Adipocyte (in vitro differentiated cells): ENCODE measurements around the gene GALNT17.
"Not testable (repeated sequence)": the region's sequence is repeated elsewhere in the genome, so short reads cannot be mapped to it uniquely, and the experiment has no call there.

Source experiments
- DNase-seq: peaks from one replicate; pipeline ENCODE4 v3.0.0-alpha.2; 2015; ENCODE audit warnings: low read depth
- H3K27me3 ChIP-seq: replicated peaks from 2 replicates; pipeline ENCODE4 v1.7.0; 2013; ENCODE audit warnings: mild to moderate bottlenecking, low read length, moderate library complexity; ENCODE audit not compliant: control insufficient read depth, insufficient read depth
- H3K36me3 ChIP-seq: 2 replicates; pipeline ENCODE4 v1.7.0; 2013; ENCODE audit warnings: low read length, mild to moderate bottlenecking, moderate library complexity; ENCODE audit not compliant: control insufficient read depth, insufficient read depth, severe bottlenecking
- H3K4me1 ChIP-seq: 2 replicates; pipeline ENCODE4 v1.7.0; 2013; ENCODE audit warnings: mild to moderate bottlenecking, low read length, moderate library complexity; ENCODE audit not compliant: control insufficient read depth, insufficient read depth
- H3K4me3 ChIP-seq: 2 replicates; pipeline ENCODE4 v1.7.0; 2013; ENCODE audit warnings: mild to moderate bottlenecking, low read length, moderate library complexity
- H3K9ac ChIP-seq: 2 replicates; pipeline ENCODE4 v1.7.0; 2013; ENCODE audit warnings: mild to moderate bottlenecking, low read length, moderate library complexity
- H3K9me3 ChIP-seq: 2 replicates; pipeline ENCODE4 v1.7.0; 2013; ENCODE audit warnings: mild to moderate bottlenecking, low read length, moderate library complexity; ENCODE audit not compliant: control insufficient read depth

The GALNT17 gene

DNA sequence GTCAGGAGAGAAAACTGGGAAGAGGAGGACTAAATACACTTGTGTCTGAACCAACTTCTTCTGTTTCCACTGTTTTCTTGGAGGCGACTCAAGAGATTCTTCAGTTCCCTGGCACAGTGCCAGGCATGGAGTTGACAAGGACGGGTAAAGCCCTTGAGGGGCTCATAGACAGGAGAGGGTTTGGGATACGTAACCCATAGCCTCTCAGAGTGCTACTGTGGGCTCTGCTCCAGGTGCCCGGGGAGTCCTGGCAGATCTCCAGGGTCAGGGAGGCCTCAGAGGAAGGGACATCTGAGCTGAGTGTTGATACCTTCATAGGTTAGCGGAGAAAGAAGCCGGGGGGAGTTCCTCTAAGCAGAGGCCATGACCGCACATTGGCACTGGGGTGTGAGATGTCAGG lies 42.0 kb downstream of the GALNT17 start:
- no peak overlapping the region for H3K9ac ChIP-seq
- no peak for DNase-seq
- peaks cover 6% of the 10 kb centered on the region for H3K9me3 ChIP-seq
- no peaks in the 10 kb centered on the region for H3K27me3 ChIP-seq
- no peak overlapping the region for H3K4me3 ChIP-seq
- H3K4me1 ChIP-seq: no peaks in the 10 kb centered on the region
- no peaks in the 10 kb centered on the region for H3K36me3 ChIP-seq

DNA sequence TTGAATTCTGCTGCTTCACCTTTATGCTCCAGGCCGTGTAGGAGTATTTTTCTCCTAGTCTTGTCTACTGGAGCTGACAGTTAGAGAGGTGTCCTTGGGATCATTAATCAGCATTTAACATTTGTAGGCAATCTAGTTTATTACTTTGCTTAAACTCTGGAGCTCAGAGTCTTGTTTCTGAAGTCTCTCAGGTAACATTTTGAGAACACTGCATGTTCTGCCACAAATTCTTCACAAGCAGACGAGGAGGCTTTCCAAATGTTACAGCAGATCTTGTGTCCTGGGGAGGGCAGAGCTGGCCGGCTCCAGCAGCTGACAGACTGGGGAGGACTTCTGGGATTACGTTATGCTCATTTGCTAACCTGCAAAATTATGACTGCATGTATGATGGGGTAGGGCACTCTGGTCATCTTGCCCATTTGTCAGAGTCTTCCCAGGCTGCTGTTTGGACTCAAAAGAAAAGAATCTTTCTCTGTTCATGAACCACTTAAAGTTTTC lies 50.5 kb downstream of the GALNT17 start:
- no peaks in the 10 kb centered on the region for H3K36me3 ChIP-seq
- H3K27me3 ChIP-seq: no peaks in the 10 kb centered on the region
- no peak overlapping the region for H3K4me3 ChIP-seq
- no peak for DNase-seq
- H3K4me1 ChIP-seq: no peaks in the 10 kb centered on the region
- no peak overlapping the region for H3K9ac ChIP-seq
- peaks cover 6% of the 10 kb centered on the region for H3K9me3 ChIP-seq

DNA sequence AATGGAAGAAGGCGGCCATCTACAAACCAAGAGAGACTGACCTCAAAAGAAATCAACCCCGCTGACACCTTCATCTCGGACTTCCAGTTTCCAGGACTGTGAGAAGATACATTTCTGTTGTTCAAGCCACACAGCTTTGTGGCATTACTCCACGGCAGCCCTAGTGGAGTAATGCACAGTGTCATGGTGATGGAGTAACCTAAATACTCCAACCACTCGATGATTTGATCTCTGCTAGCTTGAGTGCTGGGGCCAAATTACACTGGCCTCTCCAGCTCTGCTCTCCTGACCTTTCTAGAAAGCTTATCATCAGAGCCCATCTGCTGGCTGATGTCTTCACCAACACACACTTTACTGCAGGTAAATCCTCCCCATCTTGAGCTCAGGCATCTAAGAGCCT lies 52.2 kb downstream of the GALNT17 start:
- Histone ChIP-seq H3K4me1 (no peaks in the 10 kb centered on the region), H3K27me3 (no peaks in the 10 kb centered on the region), H3K36me3 (no peaks in the 10 kb centered on the region), H3K9ac (no peak overlapping the region), H3K9me3 (no peaks in the 10 kb centered on the region), H3K4me3 (no peak overlapping the region)
- DNase-seq: no peak

DNA sequence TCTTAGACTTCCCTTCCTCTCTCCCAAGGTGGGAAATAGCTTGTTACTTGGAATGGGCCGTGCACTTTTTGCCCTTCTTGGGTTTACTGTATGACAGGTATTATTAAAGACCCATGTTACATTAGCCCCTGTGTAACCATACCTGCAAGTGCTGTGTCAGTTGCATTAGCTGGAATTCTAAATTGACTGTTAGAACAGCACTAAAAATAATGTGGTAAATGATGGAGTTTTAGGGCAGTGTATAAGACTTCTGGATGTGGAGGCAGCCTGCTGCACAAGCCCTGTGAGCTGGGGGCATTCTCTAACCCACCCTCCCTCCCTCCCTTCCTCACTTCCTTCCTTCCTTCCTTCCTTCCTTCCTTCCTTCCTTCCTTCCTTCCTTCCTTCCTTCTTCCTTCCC lies 52.7 kb downstream of the GALNT17 start:
- Histone ChIP-seq H3K9me3 (no peaks in the 10 kb centered on the region), H3K36me3 (no peaks in the 10 kb centered on the region), H3K4me1 (no peaks in the 10 kb centered on the region), H3K4me3 (no peak overlapping the region), H3K27me3 (no peaks in the 10 kb centered on the region), H3K9ac (no peak overlapping the region)
- no peak for DNase-seq

DNA sequence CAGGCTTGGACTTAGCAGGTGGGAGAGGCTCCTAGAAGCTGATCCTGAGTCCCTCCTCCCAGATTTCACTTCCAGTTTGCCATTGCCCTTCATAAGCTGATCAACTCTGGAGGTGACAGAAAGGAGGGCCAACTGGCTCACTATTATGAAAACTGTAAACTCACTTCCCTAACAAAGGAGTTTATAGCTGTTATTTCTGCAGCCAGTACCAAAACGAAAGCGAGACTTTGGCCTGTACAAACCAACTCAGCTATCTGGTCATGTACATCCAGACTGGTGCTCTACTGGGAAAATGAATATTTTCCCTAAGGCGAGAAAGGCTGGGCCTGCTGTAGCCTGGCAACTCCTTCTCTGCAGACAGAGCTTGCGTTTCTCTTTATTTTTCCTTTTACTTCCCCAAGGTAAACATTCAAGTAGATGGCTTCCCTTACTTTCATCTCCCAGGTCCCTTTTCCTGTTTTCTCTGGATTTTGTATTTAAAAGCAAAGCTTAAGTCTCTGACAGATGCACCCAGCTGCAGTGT lies 54.7 kb downstream of the GALNT17 start:
- Histone ChIP-seq H3K9ac (no peak overlapping the region), H3K36me3 (no peaks in the 10 kb centered on the region), H3K9me3 (peaks cover 3% of the 10 kb centered on the region), H3K4me1 (no peaks in the 10 kb centered on the region), H3K27me3 (no peaks in the 10 kb centered on the region), H3K4me3 (no peak overlapping the region)
- no peak for DNase-seq

DNA sequence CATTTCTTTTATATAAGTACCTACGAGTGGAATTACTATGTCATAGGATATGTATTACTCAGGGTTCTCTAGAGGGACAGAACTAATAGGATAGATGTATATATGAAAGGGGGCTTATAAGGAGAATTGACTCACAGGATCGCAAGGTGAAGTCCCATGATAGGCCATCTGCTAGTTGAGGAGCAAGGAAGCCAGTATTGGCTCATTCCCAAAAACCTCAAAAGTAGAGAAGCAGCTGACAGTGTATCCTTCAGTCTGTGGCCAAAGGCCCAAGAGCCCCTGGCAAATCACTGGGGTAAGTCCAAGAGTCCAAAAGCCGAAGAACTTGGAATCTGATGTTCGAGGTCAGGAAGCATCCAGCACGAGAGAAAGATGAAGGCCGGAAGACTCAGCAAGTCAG lies 59.8 kb downstream of the GALNT17 start:
- DNase-seq: no peak
- Histone ChIP-seq H3K9ac (no peak overlapping the region), H3K4me3 (no peak overlapping the region), H3K9me3 (peaks cover 3% of the 10 kb centered on the region), H3K4me1 (no peaks in the 10 kb centered on the region), H3K36me3 (no peaks in the 10 kb centered on the region), H3K27me3 (no peaks in the 10 kb centered on the region)

DNA sequence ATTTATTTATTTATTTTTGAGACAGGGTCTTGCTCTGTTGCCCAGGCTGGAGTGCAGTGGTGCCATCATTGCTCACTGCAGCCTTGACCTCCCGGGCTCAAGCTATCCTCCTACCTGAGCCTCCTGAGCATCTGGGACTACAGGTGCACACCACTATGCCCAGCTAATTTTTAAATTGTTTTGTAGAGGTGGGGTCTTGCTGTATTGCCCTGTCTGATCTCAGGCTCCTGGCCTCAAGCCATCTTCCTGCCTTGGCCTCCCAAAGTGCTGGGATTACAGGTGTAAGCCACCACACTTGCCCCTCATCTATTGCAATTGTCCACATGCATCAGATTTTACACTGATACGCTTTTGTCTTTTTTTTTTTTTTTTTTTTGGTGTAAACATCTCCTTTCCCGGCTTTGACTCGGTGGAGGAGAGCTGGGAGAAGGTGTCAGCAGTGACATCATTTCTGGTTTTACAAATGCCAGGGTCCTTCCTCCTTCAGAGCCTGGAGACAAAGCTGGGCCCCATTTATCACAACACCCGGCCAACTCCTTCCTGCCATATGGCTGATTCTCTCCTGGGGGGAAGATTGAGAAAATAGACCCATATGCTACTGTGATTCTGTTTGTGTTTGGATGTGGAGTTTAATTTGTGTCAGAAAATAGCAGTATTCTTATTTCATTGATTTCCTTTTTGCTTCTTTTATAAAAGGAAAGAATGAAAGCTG lies 61.3 kb downstream of the GALNT17 start:
- Histone ChIP-seq H3K27me3 (no peaks in the 10 kb centered on the region), H3K9me3 (peaks cover 3% of the 10 kb centered on the region), H3K4me3 (no peak overlapping the region), H3K9ac (no peak overlapping the region), H3K4me1 (no peaks in the 10 kb centered on the region), H3K36me3 (no peaks in the 10 kb centered on the region)
- no peak for DNase-seq

DNA sequence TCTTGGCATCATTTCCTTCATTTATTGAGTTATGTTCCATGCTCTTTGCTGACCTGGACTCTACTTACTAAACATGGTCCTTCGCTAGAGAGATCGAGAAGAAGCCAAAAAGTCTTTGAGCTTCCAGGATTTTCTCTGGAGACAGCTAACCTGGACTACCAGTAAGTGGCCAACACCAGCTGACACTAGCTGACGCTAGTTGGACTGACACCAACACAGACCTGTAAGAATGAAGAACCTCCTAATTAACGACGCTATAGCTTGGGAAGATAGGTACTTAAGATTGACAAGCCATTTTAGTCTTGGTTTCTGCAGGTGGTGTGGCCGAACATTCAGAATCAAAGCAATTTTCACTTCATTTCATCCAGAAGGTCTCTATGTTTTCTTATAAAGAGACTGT lies 66.4 kb downstream of the GALNT17 start:
- Histone ChIP-seq H3K27me3 (no peaks in the 10 kb centered on the region), H3K4me1 (no peaks in the 10 kb centered on the region), H3K4me3 (no peak overlapping the region), H3K9me3 (no peaks in the 10 kb centered on the region), H3K36me3 (no peaks in the 10 kb centered on the region), H3K9ac (no peak overlapping the region)
- DNase-seq: no peak

DNA sequence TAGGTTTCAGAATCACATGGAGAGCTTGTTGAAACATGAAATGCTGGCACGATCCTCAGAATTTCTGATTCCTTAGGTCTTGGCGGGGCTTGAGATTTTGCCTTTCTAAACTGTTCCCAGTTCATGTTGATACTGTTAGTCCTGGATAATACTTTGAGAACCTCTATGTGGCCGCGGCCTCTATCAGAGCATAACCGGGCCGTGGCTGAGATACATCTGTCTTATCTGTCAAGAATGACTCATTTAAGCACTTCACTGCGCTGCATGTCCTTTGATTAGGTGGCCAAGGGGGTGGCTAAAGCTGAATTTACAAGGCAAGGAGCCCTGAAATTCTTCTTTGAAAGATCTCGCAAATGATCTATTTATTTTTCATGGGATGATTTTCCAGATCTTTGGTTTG lies 66.9 kb downstream of the GALNT17 start:
- Histone ChIP-seq H3K9ac (no peak overlapping the region), H3K4me1 (no peaks in the 10 kb centered on the region), H3K36me3 (no peaks in the 10 kb centered on the region), H3K4me3 (no peak overlapping the region), H3K27me3 (no peaks in the 10 kb centered on the region), H3K9me3 (no peaks in the 10 kb centered on the region)
- DNase-seq: no peak

DNA sequence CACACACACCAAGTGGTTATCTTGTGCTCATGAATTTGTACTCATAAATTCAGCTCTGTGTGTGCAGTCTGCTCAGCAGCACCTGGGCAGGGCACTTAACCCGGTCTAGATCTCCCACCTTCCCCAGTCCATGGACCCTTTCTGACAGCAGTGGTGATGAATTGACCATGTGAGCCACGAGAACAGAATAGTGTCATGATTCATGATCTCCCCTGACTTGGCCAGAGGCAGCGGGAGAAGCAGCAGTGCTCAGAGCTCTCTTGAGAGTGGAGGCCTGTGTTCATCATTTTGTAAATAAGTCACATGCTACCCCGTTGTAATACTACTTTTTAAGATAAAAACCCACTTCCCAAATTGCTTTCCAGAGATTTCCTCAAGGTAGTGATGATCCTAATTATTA lies 74.2 kb downstream of the GALNT17 start:
- no peak for DNase-seq
- Histone ChIP-seq H3K4me1 (peaks cover 6% of the 10 kb centered on the region), H3K4me3 (no peak overlapping the region), H3K27me3 (no peaks in the 10 kb centered on the region), H3K9me3 (peaks cover 4% of the 10 kb centered on the region), H3K36me3 (no peaks in the 10 kb centered on the region), H3K9ac (no peak overlapping the region)

DNA sequence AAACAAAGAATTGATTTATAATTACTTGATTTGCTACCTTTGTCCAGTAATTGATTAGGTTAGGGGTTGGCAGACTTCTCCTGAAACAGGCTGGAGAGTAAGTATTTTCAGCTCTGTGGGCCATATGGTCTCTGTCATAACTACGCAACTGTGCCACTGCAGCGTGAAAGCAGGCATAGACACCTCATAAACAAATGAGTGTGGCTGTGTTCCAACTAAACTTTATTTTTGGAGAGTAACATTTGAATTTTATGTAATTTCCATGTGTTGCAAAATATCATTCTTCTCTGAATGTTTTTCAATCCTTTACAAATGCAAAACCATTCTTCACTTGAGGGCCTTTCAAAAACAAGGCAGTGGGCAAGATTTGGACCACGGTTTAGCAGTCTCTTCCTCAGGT lies 76.9 kb downstream of the GALNT17 start:
- Histone ChIP-seq H3K9me3 (peaks cover 9% of the 10 kb centered on the region), H3K36me3 (no peaks in the 10 kb centered on the region), H3K9ac (no peak overlapping the region)

DNA sequence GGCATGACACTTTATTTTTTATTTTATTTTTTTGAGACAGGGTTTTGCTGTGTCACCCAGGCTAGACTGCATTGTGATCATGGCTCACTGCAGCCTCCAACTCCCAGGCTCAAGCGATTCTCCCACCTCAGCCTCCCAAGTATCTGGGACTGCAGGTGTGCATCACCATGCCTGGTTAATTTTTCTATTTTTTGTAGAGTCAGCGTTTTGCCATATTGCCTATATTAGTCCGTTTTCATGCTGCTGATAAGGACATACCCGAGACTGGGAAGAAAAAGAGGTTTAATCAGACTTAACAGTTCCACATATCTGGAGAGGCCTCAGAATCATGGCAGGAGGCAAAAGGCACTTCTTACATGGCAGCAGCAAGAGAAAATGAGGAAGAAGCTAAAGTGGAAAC lies 77.5 kb downstream of the GALNT17 start:
- not testable (repeated sequence) for H3K4me1 ChIP-seq, H3K36me3 ChIP-seq, H3K9ac ChIP-seq, H3K9me3 ChIP-seq, H3K27me3 ChIP-seq, DNase-seq, H3K4me3 ChIP-seq

More for the DNA sequence above, 76.9 kb downstream of the GALNT17 start:
- DNase-seq: no peak
- H3K27me3 ChIP-seq: no peaks in the 10 kb centered on the region
- no peak overlapping the region for H3K4me3 ChIP-seq
- H3K4me1 ChIP-seq: peaks cover 6% of the 10 kb centered on the region
